Transverse colon (tissue), 4 donors: ENCODE data around the gene PIEZO1. TPM values are rescaled to one million over a fixed set of nuclear protein-coding genes. Genes with fewer than 3 reads are reported as not detected.

ENCODE experiments used
- DNase-seq: peaks from one replicate; pipeline ENCODE4 v3.0.0-alpha.2; 2019
- H3K27ac ChIP-seq, 4 donors: fragments of 200-600 bp; sonication (generic); 2 replicates each; pipeline ENCODE4 v1.5.1; 2016 to 2018; ENCODE audit warnings: inconsistent platforms in 4 of 4
- H3K27me3 ChIP-seq: fragments of 200-600 bp; sonication (generic); 2 replicates; pipeline ENCODE4 v1.5.1; 2017; ENCODE audit warnings: inconsistent platforms
- H3K36me3 ChIP-seq, 4 donors: fragments of 200-600 bp; sonication (generic); 2 replicates each; pipeline ENCODE4 v1.5.1; 2017 to 2019; ENCODE audit warnings: inconsistent platforms in 4 of 4
- H3K4me1 ChIP-seq, 4 donors: fragments of 200-600 bp; sonication (generic); 2 replicates each; pipeline ENCODE4 v1.5.1; 2017 to 2020; ENCODE audit warnings: inconsistent platforms in 4 of 4
- H3K4me3 ChIP-seq, 4 donors: fragments of 200-600 bp; sonication (generic); 1 replicate in 1 of 4; 2 replicates in 3 of 4; pipeline versions ENCODE4 v1.5.1 to v1.6.1; 2017 to 2019; ENCODE audit warnings: inconsistent platforms in 4 of 4
- H3K9me3 ChIP-seq, 2 donors: fragments of 200-600 bp; sonication (generic); 2 replicates each; pipeline ENCODE4 v1.5.1; 2017 to 2019; ENCODE audit warnings: inconsistent platforms in 2 of 2
- EP300 ChIP-seq: sonication (generic); formaldehyde crosslinking; IDR thresholded peaks from one replicate; pipeline ENCODE4 v1.6.1; 2017; ENCODE audit warnings: antibody characterized with exemption, low read depth
- POLR2A ChIP-seq: fragments of 450-650 bp; IDR thresholded peaks from one replicate; pipeline ENCODE4 v1.6.1; 2016; ENCODE audit warnings: antibody characterized with exemption, mild to moderate bottlenecking, moderate library complexity
- POLR2AphosphoS5 ChIP-seq, 3 donors: sonication (generic); formaldehyde crosslinking; IDR thresholded peaks; one replicate each; pipeline ENCODE4 v1.6.1; 2016; ENCODE audit warnings: antibody characterized with exemption in 3 of 3
- WGBS, 2 donors: methylation state at CpG; one replicate each; pipeline ENCODE4 v1.1.5; 2018; ENCODE audit warnings: low coverage in 1 of 2; 5-methylcytosine and 5-hydroxymethylcytosine counted together
- in situ Hi-C, 4 donors: fragments of 200-750 bp; cut with MboI; loops; one replicate each; pipeline versions ENCODE4 v1.15.0 to v1.15.1; 2017; ENCODE audit warnings: low sequenced_read_pairs in 3 of 4, low pct_ligation_motif_present in 1 of 4, low pct_unique_long_range_greater_than_20kb in 1 of 4
- intact Hi-C: fragments of 100-400 bp; cut with DNase I; formaldehyde crosslinking; loops from one replicate; pipeline ENCODE4 v1.15.1; 2023; ENCODE audit warnings: low total_unique reads
- total RNA-seq, 4 donors: library from RNA; depleted of rRNA; stranded (reverse); fragments of >200 nt; gene quantifications; one replicate each; pipeline ENCODE4 v1.1.0, GENCODE V29; 2016
- TF ChIP-seq, protein P1 (sequence below), 5 experiments: fragments of 200-600 bp in 3 of 5; fragments of 450-650 bp in 2 of 5; sonication (generic) in 3 of 5; IDR thresholded peaks; 1 replicate in 2 of 5; 2 replicates in 3 of 5; pipeline ENCODE4 v1.5.1; 2016 to 2017; ENCODE audit warnings: antibody characterized with exemption in 5 of 5, inconsistent platforms in 3 of 5, mild to moderate bottlenecking in 2 of 5, moderate library complexity in 1 of 5

Gene PIEZO1
- total RNA-seq, 4 donors from 2014 or later, result 133 to 546 (median 179) TPM

DNA sequence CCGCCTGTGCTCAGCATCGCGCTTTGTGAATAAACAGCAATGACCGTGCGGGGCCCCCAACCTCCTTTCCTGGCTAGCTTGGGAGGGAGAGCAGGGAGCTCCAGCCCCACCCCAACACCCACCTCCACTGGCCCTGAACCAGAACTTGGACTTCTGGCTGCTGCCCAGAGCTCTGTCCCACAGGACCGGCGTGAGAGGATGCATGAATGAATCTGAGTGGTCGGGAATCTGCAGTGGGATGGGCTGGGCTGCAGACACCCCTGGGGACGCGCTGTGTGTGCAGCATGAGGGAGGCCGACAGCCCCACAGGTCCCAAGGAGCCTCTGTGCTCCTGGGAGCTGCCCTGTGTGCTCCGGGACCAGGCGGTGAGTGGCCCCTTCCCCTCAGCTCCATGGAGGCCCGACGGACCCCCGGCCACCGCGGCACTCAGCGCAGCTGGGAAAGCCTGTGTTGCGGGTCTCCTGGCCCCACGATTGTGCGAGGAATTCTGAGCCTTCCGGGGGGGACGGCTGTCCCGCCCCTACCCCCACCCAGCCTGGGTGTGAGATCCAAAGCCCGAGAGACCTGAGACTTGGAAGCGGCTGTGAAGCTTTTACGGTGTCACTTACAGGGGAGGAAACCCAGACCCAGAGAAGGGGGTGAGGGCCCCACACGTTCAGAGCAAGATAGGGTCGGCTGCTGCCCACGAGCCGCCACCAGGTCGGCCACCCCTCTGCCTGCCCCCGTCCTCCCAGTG, 5.4 kb downstream of the PIEZO1 start:
- H3K4me3 ChIP-seq, result peak overlapping the region in 1 of 4 donors; percentile 1
- H3K4me1 ChIP-seq, result peaks cover 50 to 84% (median 66%) of the 10 kb centered on the region in 4 donors
- intact Hi-C loops (no loop called here), in situ Hi-C loops (no loop called here)
- WGBS, 2 donors, result 49% methylated on average over 29 of the region's 34 CpGs; no CpG with 5 or more reads in 1 of the 2 donors
- no peaks in the 10 kb centered on the region for H3K36me3 ChIP-seq
- peak overlapping the region; percentile 90 to 97 (median 94) for H3K27ac ChIP-seq
- TF ChIP-seq EP300 (no peak), POLR2AphosphoS5 (IDR thresholded peaks at IDR 0.05) (no peak), POLR2A (no peak)
- TF ChIP-seq, protein P1, sequence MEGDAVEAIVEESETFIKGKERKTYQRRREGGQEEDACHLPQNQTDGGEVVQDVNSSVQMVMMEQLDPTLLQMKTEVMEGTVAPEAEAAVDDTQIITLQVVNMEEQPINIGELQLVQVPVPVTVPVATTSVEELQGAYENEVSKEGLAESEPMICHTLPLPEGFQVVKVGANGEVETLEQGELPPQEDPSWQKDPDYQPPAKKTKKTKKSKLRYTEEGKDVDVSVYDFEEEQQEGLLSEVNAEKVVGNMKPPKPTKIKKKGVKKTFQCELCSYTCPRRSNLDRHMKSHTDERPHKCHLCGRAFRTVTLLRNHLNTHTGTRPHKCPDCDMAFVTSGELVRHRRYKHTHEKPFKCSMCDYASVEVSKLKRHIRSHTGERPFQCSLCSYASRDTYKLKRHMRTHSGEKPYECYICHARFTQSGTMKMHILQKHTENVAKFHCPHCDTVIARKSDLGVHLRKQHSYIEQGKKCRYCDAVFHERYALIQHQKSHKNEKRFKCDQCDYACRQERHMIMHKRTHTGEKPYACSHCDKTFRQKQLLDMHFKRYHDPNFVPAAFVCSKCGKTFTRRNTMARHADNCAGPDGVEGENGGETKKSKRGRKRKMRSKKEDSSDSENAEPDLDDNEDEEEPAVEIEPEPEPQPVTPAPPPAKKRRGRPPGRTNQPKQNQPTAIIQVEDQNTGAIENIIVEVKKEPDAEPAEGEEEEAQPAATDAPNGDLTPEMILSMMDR (IDR thresholded peaks at IDR 0.05), result no peak
- no peak for DNase-seq
- H3K27me3 ChIP-seq, result no peaks in the 10 kb centered on the region
- no peaks in the 10 kb centered on the region for H3K9me3 ChIP-seq

DNA sequence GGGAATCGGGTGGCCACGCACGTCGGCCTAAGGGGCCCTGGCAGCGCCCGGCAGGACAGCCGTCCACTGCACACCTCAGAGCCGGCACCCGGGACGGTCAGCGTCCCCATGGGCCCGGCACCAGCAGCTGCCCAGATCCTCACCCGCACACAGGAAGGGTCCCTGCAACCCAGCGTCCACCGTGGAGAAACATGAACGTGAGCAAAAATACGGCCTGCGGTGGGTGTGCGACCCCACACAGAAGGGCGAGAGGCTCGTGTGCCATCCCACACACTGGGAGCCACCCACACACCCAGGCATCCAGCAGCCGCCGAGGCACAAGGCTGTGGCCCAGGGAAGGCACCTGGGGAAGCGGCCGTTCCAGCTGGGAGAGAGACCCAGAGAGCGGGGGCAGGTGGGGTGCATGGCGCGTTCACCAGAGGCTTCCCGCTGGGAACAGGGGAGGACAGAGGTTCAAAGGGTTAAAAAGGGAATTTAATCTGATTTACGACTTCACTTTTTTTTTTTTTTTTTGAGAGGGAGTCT, 6.4 kb downstream of the PIEZO1 start:
- WGBS, 2 donors, result 86% methylated on average over 29 of the region's 30 CpGs; no CpG with 5 or more reads in 1 of the 2 donors
- H3K27me3 ChIP-seq, result no peaks in the 10 kb centered on the region
- no peak overlapping the region for H3K4me3 ChIP-seq
- no peaks in the 10 kb centered on the region for H3K36me3 ChIP-seq
- intact Hi-C loops (no loop called here), in situ Hi-C loops (no loop called here)
- no peaks in the 10 kb centered on the region for H3K9me3 ChIP-seq
- no peak for TF ChIP-seq EP300
- no peak for TF ChIP-seq POLR2A
- TF ChIP-seq, protein P1 (IDR thresholded peaks at IDR 0.05), result no peak
- TF ChIP-seq POLR2AphosphoS5 (IDR thresholded peaks at IDR 0.05), result no peak
- no peak for DNase-seq
- H3K27ac ChIP-seq, result peak overlapping the region; percentile 90 to 97 (median 94)
- peaks cover 60 to 88% (median 70%) of the 10 kb centered on the region in 4 donors for H3K4me1 ChIP-seq

DNA sequence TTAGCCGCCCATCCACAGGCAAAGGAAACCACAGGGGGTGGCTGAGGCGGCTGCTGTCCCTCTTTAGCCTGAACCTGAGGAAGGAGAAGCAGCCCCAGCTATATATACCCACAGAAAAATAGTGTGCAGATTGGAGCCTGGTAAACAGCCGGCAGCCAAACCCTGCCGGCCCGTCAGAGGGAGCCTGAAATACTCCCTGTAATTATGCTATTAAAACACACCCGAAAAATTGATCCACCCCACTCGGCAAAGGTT, 6.8 kb downstream of the PIEZO1 start:
- in situ Hi-C loops, result no loop called here

DNA sequence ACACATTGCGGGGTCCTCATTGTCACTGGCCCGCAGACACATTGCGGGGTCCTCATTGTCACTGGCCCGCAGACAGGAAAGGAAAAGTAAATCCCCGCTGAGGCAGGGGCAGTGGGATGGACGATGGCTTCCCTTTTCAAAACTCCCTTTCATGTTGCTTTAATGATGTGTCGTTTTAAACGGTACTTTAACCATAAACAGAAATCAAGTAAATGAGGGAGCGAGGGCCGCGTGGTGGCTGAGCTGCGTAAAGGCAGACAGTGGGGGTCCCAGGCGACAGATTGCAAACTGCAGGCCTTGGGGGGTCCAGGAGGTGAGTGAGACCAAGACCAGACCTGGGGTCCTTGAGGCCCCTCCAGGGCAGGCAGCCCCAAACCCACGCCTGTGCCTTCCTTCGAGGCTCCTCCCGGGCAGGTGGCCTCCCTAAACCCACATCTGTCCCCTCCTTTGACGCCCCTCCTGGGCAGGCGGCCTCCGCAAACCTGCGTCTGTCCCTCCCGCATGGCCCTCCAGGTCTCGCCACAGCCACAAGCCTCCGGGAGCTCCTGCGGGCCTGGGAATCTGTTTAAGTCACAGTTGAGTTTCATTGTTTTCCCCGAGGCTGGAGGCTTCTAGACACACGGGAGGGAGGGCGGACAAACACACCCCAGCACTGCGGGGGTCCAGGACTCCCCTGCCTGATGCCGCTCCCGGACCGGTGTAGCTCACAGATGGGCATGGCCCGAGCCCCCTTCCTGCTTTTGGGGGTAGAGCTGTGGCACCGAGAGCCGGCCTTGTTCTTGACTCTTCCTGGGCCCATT, 7.3 kb downstream of the PIEZO1 start:
- Histone ChIP-seq H3K9me3 (no peaks in the 10 kb centered on the region), H3K27ac (peak overlapping the region; percentile 90 to 97 (median 94)), H3K36me3 (no peaks in the 10 kb centered on the region), H3K4me3 (no peak overlapping the region), H3K4me1 (peaks cover 61 to 88% (median 71%) of the 10 kb centered on the region in 4 donors), H3K27me3 (no peaks in the 10 kb centered on the region)
- in situ Hi-C loops, result no loop called here
- DNase-seq, result no peak
- WGBS, 2 donors, result 61 to 82% methylated on average over 13 to 33 of the region's 34 CpGs
- TF ChIP-seq POLR2AphosphoS5 (IDR thresholded peaks at IDR 0.05) (no peak), POLR2A (no peak), EP300 (no peak)
- TF ChIP-seq, protein P1 (IDR thresholded peaks at IDR 0.05), result no peak
- intact Hi-C loops, result no loop called here

More for the DNA sequence above, 6.8 kb downstream of the PIEZO1 start:
- intact Hi-C loops, result no loop called here
- no peaks in the 10 kb centered on the region for H3K36me3 ChIP-seq
- DNase-seq, result no peak
- 60 to 76% methylated on average over 1 to 7 of the region's 7 CpGs for WGBS, 2 donors
- peak overlapping the region; percentile 90 to 97 (median 94) for H3K27ac ChIP-seq
- no peak overlapping the region for H3K4me3 ChIP-seq
- no peaks in the 10 kb centered on the region for H3K27me3 ChIP-seq
- peaks cover 61 to 88% (median 71%) of the 10 kb centered on the region in 4 donors for H3K4me1 ChIP-seq
- H3K9me3 ChIP-seq, result no peaks in the 10 kb centered on the region
- TF ChIP-seq POLR2A, result no peak
- TF ChIP-seq, protein P1 (IDR thresholded peaks at IDR 0.05), result no peak
- no peak for TF ChIP-seq POLR2AphosphoS5 (IDR thresholded peaks at IDR 0.05)
- TF ChIP-seq EP300, result no peak
